AG09319 (cell line): ENCODE data around the gene SUPT3H.
A peak's percentile ranks its signal among the peaks of the same experiment; 100 is the strongest.

Experiments
- DNase-seq: peaks from one replicate; pipeline ENCODE4 v3.0.0-alpha.2; 2010; ENCODE audit warnings: low read depth; ENCODE audit errors: extremely low read depth
- CTCF ChIP-seq: IDR thresholded peaks from 2 replicates; pipeline ENCODE4 v1.5.1; 2011; ENCODE audit warnings: low read depth, mild to moderate bottlenecking, inconsistent platforms, low read length, moderate library complexity

Gene SUPT3H

GRCh38 chr6:44855562-44856411, 521.9 kb downstream of the SUPT3H start:
- DNase-seq = peak; percentile 29
- TF ChIP-seq CTCF = no peak

- no peak for DNase-seq
- no peak for TF ChIP-seq CTCF
Observed at GRCh38 chr6:44854712-44855443, 522.9 kb downstream of the SUPT3H start.

DNA sequence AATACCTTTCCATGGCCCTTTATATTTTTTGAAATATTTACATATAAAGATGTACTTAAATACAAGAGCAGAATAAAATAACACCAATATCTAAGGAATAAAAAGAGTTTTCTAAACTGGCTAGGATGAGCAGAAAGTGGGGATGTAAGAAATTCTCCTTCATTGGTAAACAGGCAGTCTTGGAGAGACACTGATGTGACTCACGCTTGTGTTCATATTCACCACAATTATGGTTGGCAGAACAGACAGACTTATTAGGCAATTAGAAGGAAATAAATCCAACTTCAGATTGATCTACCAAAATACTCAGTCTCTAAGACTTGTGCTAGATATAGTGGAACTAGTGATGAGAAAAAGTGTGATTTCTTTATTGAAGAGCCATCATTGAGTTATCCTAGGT, 526.6 kb downstream of the SUPT3H start:
- no peak for TF ChIP-seq CTCF
- DNase-seq = no peak

DNA sequence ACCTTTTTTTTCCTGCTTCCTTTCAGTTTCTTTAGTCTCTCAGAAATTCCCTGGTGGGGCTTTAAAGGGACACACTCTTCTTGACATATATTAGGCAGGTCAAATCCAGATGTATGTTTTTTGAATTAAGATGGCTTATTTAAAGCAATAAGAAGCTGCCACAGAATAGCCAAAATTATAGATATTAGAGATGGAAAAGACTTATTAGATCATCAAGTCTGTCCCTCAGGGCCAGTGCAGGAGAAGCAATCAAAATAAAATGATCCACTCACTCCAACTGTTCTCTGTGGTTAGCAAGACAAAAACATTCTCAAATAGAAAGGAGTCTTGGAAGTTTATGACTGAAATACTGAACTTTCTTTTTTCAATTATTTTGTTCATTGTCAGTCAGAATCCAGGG, 527.4 kb downstream of the SUPT3H start:
- DNase-seq = no peak
- no peak for TF ChIP-seq CTCF

- TF ChIP-seq CTCF = no peak
- DNase-seq = no peak
Observed at GRCh38 chr6:44849806-44850205, 527.9 kb downstream of the SUPT3H start.

- DNase-seq = no peak
- TF ChIP-seq CTCF = no peak
Observed at GRCh38 chr6:44843734-44844133, 534.0 kb downstream of the SUPT3H start.

- no peak for DNase-seq
- no peak for TF ChIP-seq CTCF
Observed at GRCh38 chr6:44842616-44843015, 535.1 kb downstream of the SUPT3H start.
